Measurements from ENCODE around the gene TAGLN2.
"Not testable (repeated sequence)": the region's sequence is repeated elsewhere in the genome, so short reads cannot be mapped to it uniquely, and the experiment has no call there.

TAGLN2 gene

GRCh38 chr1:159899634-159900033, 25.7 kb downstream of the TAGLN2 start:
- DNase-seq (ENCODE audit: low spot score), result not testable (repeated sequence)

GRCh38 chr1:159898527-159898926, 26.8 kb downstream of the TAGLN2 start:
- no peak for DNase-seq (ENCODE audit: low spot score)

- no peak for DNase-seq (ENCODE audit: low spot score)
Observed at GRCh38 chr1:159897962-159898361, 27.3 kb downstream of the TAGLN2 start.

GRCh38 chr1:159896546-159896930, 28.8 kb downstream of the TAGLN2 start:
- DNase-seq (ENCODE audit: low spot score), result no peak

- DNase-seq (ENCODE audit: low spot score), result peak; percentile 21
Observed at GRCh38 chr1:159895836-159896545, 29.3 kb downstream of the TAGLN2 start.

- no peak for DNase-seq (ENCODE audit: low spot score)
Observed at GRCh38 chr1:159895286-159895685, 30.0 kb downstream of the TAGLN2 start.

- no peak for DNase-seq (ENCODE audit: low spot score)
Observed at GRCh38 chr1:159892944-159893343, 32.4 kb downstream of the TAGLN2 start.

GRCh38 chr1:159891275-159892157, 33.8 kb downstream of the TAGLN2 start:
- DNase-seq (ENCODE audit: low spot score), result peak; percentile 83

- no peak for DNase-seq (ENCODE audit: low spot score)
Observed at GRCh38 chr1:159890390-159890789, 34.9 kb downstream of the TAGLN2 start.

GRCh38 chr1:159889821-159890252, 35.5 kb downstream of the TAGLN2 start:
- DNase-seq (ENCODE audit: low spot score), result peak; percentile 41

- DNase-seq (ENCODE audit: low spot score), result no peak
Observed at GRCh38 chr1:159889202-159889601, 36.1 kb downstream of the TAGLN2 start.

- no peak for DNase-seq (ENCODE audit: low spot score)
Observed at GRCh38 chr1:159884296-159884695, 41.0 kb downstream of the TAGLN2 start.

- DNase-seq (ENCODE audit: low spot score), result no peak
Observed at GRCh38 chr1:159883134-159883533, 42.2 kb downstream of the TAGLN2 start.

- no peak for DNase-seq (ENCODE audit: low spot score)
Observed at GRCh38 chr1:159882527-159882862, 42.8 kb downstream of the TAGLN2 start.

GRCh38 chr1:159881622-159882526, 43.4 kb downstream of the TAGLN2 start:
- DNase-seq (ENCODE audit: low spot score), result no peak

- DNase-seq (ENCODE audit: low spot score), result no peak
Observed at GRCh38 chr1:159880430-159880829, 44.9 kb downstream of the TAGLN2 start.

GRCh38 chr1:159879977-159880376, 45.3 kb downstream of the TAGLN2 start:
- DNase-seq (ENCODE audit: low spot score), result no peak

GRCh38 chr1:159879136-159879535, 46.2 kb downstream of the TAGLN2 start:
- no peak for DNase-seq (ENCODE audit: low spot score)

- no peak for DNase-seq (ENCODE audit: low spot score)
Observed at GRCh38 chr1:159877695-159878444, 47.4 kb downstream of the TAGLN2 start.

GRCh38 chr1:159873530-159874143, 51.7 kb downstream of the TAGLN2 start:
- DNase-seq (ENCODE audit: low spot score), result no peak

- no peak for DNase-seq (ENCODE audit: low spot score)
Observed at GRCh38 chr1:159872891-159873290, 52.4 kb downstream of the TAGLN2 start.

All from globus pallidus (tissue), 1 donor.